ENCODE measurements around the gene SMYD3.

DNA sequence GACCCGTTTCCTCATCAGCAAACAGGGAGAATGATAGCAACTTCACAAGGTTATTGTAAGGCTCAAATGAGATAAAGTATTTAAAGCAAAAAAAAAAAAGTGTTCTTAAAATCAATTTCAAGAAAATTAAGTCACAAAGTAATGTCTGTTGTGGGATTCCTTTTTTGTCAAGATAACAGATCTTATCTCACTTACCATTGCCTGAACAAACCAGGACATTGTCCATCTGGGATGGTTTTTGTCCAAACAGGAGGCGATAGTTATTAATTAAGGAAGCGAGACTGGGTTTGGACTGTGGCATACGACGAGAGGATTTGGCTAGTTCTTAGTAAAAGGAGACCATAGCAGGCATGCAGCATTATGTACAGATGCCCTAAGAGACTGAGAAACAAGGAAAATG is 458.4 kb downstream of the SMYD3 start:
- TF ChIP-seq, protein P1, sequence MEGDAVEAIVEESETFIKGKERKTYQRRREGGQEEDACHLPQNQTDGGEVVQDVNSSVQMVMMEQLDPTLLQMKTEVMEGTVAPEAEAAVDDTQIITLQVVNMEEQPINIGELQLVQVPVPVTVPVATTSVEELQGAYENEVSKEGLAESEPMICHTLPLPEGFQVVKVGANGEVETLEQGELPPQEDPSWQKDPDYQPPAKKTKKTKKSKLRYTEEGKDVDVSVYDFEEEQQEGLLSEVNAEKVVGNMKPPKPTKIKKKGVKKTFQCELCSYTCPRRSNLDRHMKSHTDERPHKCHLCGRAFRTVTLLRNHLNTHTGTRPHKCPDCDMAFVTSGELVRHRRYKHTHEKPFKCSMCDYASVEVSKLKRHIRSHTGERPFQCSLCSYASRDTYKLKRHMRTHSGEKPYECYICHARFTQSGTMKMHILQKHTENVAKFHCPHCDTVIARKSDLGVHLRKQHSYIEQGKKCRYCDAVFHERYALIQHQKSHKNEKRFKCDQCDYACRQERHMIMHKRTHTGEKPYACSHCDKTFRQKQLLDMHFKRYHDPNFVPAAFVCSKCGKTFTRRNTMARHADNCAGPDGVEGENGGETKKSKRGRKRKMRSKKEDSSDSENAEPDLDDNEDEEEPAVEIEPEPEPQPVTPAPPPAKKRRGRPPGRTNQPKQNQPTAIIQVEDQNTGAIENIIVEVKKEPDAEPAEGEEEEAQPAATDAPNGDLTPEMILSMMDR (IDR thresholded peaks at IDR 0.05), result no peak
- no peak for TF ChIP-seq POLR2A (IDR thresholded peaks at IDR 0.05)
